Stomach (tissue), 9 donors: ENCODE results near the gene CHCHD5. TPM values are rescaled to one million over a fixed set of nuclear protein-coding genes. Genes with fewer than 3 reads are reported as not detected.
"Not testable (repeated sequence)": the region's sequence is repeated elsewhere in the genome, so short reads cannot be mapped to it uniquely, and the experiment has no call there.

Experiments
- DNase-seq, 2 donors: peaks; one replicate each; pipeline versions ENCODE4 v3.0.0 to v3.0.0-alpha.2; 2013 to 2019
- H3K27ac ChIP-seq, 5 donors: fragments of 200-600 bp in 4 of 5; sonication (generic) in 4 of 5; one replicate each; pipeline ENCODE4 v1.5.1; 2013 to 2019; ENCODE audit warnings: mild to moderate bottlenecking in 1 of 5, moderate library complexity in 1 of 5
- H3K27me3 ChIP-seq, 3 donors: fragments of 200-600 bp; sonication (generic); one replicate each; pipeline ENCODE4 v1.5.1; 2017 to 2019; ENCODE audit warnings: mixed run types in 1 of 3
- H3K36me3 ChIP-seq, 4 donors: fragments of 200-600 bp; sonication (generic); 1 replicate in 3 of 4; 2 replicates in 1 of 4; pipeline ENCODE4 v1.5.1; 2016 to 2019
- H3K4me1 ChIP-seq, 4 donors: fragments of 200-600 bp; sonication (generic); one replicate each; pipeline ENCODE4 v1.5.1; 2016 to 2019
- H3K4me3 ChIP-seq, 4 donors: fragments of 200-600 bp; sonication (generic) in 3 of 4; one replicate each; pipeline ENCODE4 v1.5.1; 2016 to 2019; ENCODE audit warnings: mild to moderate bottlenecking in 1 of 4
- H3K9me3 ChIP-seq, 4 donors: fragments of 200-600 bp; sonication (generic); one replicate each; pipeline ENCODE4 v1.5.1; 2016 to 2019
- CTCF ChIP-seq, 7 experiments: fragments of 450-650 bp in 4 of 7; fragments of 200-600 bp in 3 of 7; sonication (generic) in 3 of 7; IDR thresholded peaks; one replicate each; pipeline ENCODE4 v1.5.1; 2016 to 2019; ENCODE audit warnings: antibody characterized with exemption in 7 of 7, control low read depth in 2 of 7, mild to moderate bottlenecking in 1 of 7
- EP300 ChIP-seq: sonication (generic); formaldehyde crosslinking; IDR thresholded peaks from one replicate; pipeline ENCODE4 v1.6.1; 2017; ENCODE audit warnings: antibody characterized with exemption
- POLR2A ChIP-seq, 4 donors: fragments of 450-650 bp; IDR thresholded peaks; one replicate each; pipeline ENCODE4 v1.6.1; 2016; ENCODE audit warnings: antibody characterized with exemption in 4 of 4, control low read depth in 2 of 4, mild to moderate bottlenecking in 1 of 4, moderate library complexity in 1 of 4
- POLR2AphosphoS5 ChIP-seq, 3 donors: sonication (generic); formaldehyde crosslinking; IDR thresholded peaks; one replicate each; pipeline ENCODE4 v1.6.1; 2016; ENCODE audit warnings: antibody characterized with exemption in 3 of 3
- WGBS, 5 donors: extraction: QIAGEN DNeasy Blood & Tissue Kit in 3 of 5; methylation state at CpG; one replicate each; pipeline versions ENCODE4 v1.1.5 to v1.1.7; 2013 to 2018; 5-methylcytosine and 5-hydroxymethylcytosine counted together
- intact Hi-C: fragments of 100-400 bp; cut with DNase I; formaldehyde crosslinking; loops from one replicate; pipeline ENCODE4 v1.15.1; 2023; ENCODE audit warnings: low total_unique reads
- polyA plus RNA-seq, 3 donors: library from polyadenylated mRNA; stranded (reverse); fragments of 200-250 nt; gene quantifications; one replicate each; pipeline ENCODE4 v1.2.3, GENCODE V29; 2013
- total RNA-seq, 5 donors: library from RNA; depleted of rRNA; stranded (reverse); fragments of >200 nt; gene quantifications; one replicate each; pipeline versions ENCODE4 v1.1.0 to v1.2.3, GENCODE V29; 2014 to 2016
- donor health status: healthy with polysubstance abuse.
- donor health status: Bipolar disorder and iron deficiency.
- donor health status: healthy.

CHCHD5 gene
- total and polyA plus RNA-seq, 8 donors: 9.5 to 111 (median 45.9) TPM

GRCh38 chr2:112604952-112605351, 20.5 kb downstream of the CHCHD5 start:
- Histone ChIP-seq H3K4me3 (no peak overlapping the region), H3K4me1 (peaks cover 0 to 9% (median 2%) of the 10 kb centered on the region in 4 donors), H3K27ac (no peak overlapping the region), H3K36me3 (no peaks in the 10 kb centered on the region), H3K27me3 (no peaks in the 10 kb centered on the region), H3K9me3 (no peaks in the 10 kb centered on the region)
- no peak for DNase-seq
- TF ChIP-seq CTCF (IDR thresholded peaks at IDR 0.05): no peak
- TF ChIP-seq EP300: no peak
- no peak for TF ChIP-seq POLR2AphosphoS5 (IDR thresholded peaks at IDR 0.05)
- TF ChIP-seq POLR2A (IDR thresholded peaks at IDR 0.05): no peak
- WGBS, 5 donors: 72 to 94% (median 83%) methylated on average over 4 of the region's 4 CpGs
- intact Hi-C loops: loop anchor here (5.0 kb wide), 1 partner anchor 117 kb away; the partner anchor contains the start of gene NT5DC4

GRCh38 chr2:112605926-112606325, 21.5 kb downstream of the CHCHD5 start:
- WGBS, 5 donors: 81 to 86% (median 86%) methylated on average over 4 to 5 of the region's 5 CpGs
- no peak overlapping the region for H3K27ac ChIP-seq
- DNase-seq: no peak
- H3K36me3 ChIP-seq: no peaks in the 10 kb centered on the region
- no peak for TF ChIP-seq POLR2A (IDR thresholded peaks at IDR 0.05)
- TF ChIP-seq POLR2AphosphoS5 (IDR thresholded peaks at IDR 0.05): no peak
- TF ChIP-seq EP300: no peak
- no peak for TF ChIP-seq CTCF (IDR thresholded peaks at IDR 0.05)
- H3K27me3 ChIP-seq: no peaks in the 10 kb centered on the region
- no peak overlapping the region for H3K4me3 ChIP-seq
- no peaks in the 10 kb centered on the region for H3K9me3 ChIP-seq
- intact Hi-C loops: no loop called here
- no peaks in the 10 kb centered on the region for H3K4me1 ChIP-seq

- H3K36me3 ChIP-seq: no peaks in the 10 kb centered on the region
- no peak overlapping the region for H3K27ac ChIP-seq
- 57 to 75% (median 72%) methylated on average over 4 of the region's 4 CpGs for WGBS, 5 donors
- H3K4me1 ChIP-seq: no peaks in the 10 kb centered on the region
- no peaks in the 10 kb centered on the region for H3K27me3 ChIP-seq
- intact Hi-C loops: no loop called here
- TF ChIP-seq POLR2A (IDR thresholded peaks at IDR 0.05): no peak
- no peak for DNase-seq
- H3K9me3 ChIP-seq: no peaks in the 10 kb centered on the region
- no peak overlapping the region for H3K4me3 ChIP-seq
Observed at GRCh38 chr2:112606547-112606946, 22.1 kb downstream of the CHCHD5 start.

DNA sequence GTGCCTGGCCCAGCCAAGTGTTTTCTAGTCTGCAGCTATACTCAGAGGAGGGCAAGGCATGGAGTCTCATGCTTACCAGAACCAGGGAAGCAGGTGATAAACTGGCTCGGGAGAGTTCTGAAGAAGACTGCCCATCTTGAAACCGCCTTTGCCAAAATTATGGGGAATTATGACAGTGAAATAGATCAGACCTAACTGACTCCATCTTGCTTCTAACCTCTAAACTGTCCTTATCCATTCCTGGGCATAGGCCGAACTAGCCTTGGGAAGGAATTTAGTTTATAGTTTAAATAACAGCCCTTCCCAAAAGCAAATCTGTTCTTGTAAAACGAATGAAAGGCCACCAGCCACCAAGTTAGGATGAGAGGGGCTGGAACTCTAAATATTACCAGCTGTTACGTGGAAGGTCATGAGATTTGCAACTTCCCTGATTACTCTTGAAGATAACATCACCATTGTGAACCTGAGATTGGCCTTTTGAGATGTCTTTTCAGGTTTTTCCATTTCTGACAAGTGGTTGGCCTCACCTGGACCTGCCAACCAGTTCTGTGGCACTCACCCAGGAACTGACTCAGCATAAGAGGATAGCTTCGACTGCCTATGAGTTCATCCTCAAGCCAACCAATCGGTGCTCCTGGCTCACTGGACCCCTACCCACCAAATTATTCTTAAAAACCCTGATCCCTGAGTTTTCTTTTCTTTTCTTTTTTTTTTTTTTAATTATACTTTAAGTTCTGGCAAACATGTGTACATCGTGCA, 23.4 kb downstream of the CHCHD5 start:
- H3K9me3 ChIP-seq: no peaks in the 10 kb centered on the region
- no peaks in the 10 kb centered on the region for H3K36me3 ChIP-seq
- H3K27me3 ChIP-seq: no peaks in the 10 kb centered on the region
- no peak for TF ChIP-seq POLR2AphosphoS5 (IDR thresholded peaks at IDR 0.05)
- TF ChIP-seq POLR2A (IDR thresholded peaks at IDR 0.05): no peak
- no peak for TF ChIP-seq EP300
- TF ChIP-seq CTCF (IDR thresholded peaks at IDR 0.05): no peak
- 82 to 90% (median 85%) methylated on average over 8 of the region's 8 CpGs for WGBS, 5 donors
- DNase-seq: no peak
- no peaks in the 10 kb centered on the region for H3K4me1 ChIP-seq
- H3K27ac ChIP-seq: no peak overlapping the region
- H3K4me3 ChIP-seq: no peak overlapping the region
- intact Hi-C loops: no loop called here

GRCh38 chr2:112609320-112609719, 24.9 kb downstream of the CHCHD5 start:
- H3K27me3 ChIP-seq, H3K4me1 ChIP-seq, H3K4me3 ChIP-seq, DNase-seq, intact Hi-C loops, H3K36me3 ChIP-seq, H3K27ac ChIP-seq, H3K9me3 ChIP-seq: not testable (repeated sequence)
- WGBS, 5 donors: 85 to 99% (median 96%) methylated on average over 4 of the region's 4 CpGs

- H3K36me3 ChIP-seq, DNase-seq: not testable (repeated sequence)
Observed at GRCh38 chr2:112612283-112612682, 27.9 kb downstream of the CHCHD5 start.

More at GRCh38 chr2:112612283-112612682, 27.9 kb downstream of the CHCHD5 start:
- H3K27ac ChIP-seq, H3K27me3 ChIP-seq, H3K4me3 ChIP-seq, H3K4me1 ChIP-seq, H3K9me3 ChIP-seq, intact Hi-C loops: not testable (repeated sequence)
- WGBS, 5 donors: 31 to 64% (median 47%) methylated on average over 1 of the region's 1 CpG
